Fibroblast of skin of left biceps (primary cell): ENCODE results near the gene RINL.
"Not testable (repeated sequence)": the region's sequence is repeated elsewhere in the genome, so short reads cannot be mapped to it uniquely, and the experiment has no call there.

Experiments used
- DNase-seq, 2 experiments: peaks; one replicate each; pipeline ENCODE4 v3.0.0-alpha.2; 2013; ENCODE audit warnings: low read depth in 2 of 2

RINL gene

DNA sequence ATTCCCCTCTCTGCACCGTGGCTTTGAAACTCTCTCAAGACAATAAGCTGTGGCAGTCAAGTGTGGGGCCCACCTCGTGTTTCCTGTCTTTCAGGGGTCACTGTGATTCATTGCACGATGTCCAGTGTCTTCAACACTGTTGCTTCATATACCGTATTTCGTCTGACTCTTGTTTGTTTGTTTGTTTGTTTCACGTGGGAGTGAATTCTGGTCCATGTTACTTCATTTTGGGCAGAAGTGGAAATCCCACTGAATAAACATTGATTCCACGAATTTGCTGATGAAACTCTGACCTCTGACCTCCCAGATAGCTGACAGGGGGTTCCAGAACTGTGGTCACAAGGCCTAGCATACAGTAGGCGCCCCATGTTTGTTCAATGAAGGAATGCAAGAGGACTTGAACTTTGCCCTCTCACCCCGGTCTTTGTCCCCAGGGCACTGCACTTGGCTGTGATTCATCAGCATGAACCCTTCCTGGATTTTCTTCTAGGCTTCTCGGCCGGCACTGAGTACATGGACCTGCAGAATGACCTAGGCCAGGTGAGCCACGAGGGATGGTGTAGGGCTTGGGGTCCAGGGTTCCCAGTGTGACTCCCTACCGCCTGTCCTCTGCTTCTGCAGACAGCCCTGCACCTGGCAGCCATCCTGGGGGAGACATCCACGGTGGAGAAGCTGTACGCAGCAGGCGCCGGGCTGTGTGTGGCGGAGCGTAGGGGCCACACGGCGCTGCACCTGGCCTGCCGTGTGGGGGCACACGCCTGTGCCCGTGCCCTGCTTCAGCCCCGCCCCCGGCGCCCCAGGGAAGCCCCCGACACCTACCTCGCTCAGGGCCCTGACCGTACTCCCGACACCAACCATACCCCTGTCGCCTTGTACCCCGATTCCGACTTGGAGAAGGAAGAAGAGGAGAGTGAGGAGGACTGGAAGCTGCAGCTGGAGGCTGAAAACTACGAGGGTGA, 26.8 kb upstream of the RINL start:
- no peak for DNase-seq

DNA sequence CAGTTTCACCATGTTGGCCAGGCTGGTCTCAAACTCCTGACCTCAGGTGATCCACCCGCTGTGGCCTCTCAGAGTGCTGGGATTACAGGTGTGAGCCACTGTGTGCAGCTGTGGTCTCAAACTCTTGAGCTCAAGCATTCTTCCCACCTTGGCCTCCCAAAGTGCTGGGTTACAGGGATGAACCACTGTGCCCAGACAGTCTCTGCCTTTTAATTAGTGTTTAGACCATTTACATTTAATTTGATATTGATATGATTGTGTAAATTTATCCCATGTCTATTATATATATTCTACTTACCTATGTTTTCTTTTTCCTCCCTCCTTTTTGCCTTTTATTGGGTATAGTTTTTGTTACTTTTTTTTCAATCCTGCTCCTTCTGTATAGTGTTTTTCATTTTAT, 23.6 kb upstream of the RINL start:
- no peak for DNase-seq

DNA sequence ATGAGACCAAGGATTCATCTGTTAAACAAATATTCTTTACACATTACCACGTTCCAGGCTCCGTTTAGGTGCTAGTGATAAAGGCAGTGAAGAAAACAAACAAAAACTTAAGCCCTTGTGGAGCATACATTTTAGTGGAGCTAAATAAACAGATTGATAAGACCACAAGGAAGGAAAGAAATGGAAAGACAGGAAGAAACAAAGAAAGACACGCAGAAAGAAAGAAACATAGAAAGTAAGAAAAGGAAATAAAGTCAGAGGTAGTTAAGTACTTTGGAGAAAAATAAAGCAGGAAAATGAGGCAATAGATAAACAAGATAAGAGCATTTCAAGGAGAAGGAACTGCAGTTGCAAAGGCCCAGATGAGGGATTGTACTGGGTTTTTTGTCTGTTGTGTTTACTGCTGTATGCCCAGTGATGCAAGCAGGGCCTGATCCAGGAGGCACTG, 22.7 kb upstream of the RINL start:
- no peak for DNase-seq

DNA sequence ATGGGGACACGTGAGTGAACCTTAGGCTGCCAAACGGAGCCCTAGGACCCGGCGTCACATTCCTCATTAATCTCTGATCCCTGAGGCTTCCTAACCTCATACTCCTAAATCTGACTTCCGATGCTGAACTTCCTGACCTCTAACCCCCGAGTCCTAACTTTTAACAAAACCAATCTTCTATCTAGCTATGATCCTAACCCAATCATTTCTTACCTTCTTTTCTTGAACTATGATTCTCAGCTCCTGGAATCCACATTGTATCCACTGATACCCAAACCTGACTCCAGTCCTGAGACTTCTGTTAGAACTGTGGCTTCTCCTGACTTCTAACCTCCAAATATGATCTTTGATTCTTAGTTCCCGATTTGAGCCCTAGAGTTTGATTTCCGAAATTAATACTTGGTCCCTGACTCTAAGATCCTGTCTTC, 22.1 kb upstream of the RINL start:
- no peak for DNase-seq

DNA sequence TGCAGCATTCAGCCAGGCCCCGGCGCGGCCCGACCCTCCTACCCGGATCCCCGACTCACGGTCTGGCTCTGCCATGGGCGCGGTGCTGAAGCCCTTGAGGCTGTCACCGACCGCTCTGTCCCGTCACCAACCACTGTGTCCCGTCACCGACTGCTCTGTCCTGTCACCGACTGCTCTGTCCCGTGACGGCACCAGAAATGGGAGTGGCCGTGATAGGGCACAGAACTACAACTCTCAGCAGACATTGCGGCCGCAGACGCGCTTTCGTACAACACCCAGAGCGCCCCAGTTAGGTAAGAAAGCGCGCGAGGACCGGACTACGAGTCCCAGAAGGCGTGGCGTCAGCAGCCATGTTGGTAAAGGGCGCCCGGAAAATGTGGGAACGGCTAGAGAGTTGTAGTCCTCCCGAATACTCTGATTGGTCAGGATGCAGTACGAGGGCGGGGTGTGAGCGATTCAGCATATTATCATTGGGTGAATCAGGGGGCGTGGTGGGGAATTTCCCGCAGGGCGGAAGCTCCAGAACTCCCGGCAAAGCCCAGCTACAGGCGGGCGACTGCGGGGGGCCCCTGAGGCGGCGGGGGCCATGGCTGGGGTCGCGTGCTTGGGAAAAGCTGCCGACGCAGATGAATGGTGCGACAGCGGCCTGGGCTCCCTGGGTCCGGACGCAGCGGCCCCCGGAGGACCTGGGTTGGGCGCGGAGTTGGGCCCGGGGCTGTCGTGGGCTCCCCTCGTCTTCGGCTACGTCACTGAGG, 21.5 kb upstream of the RINL start, which contains the start of the genes NFKBIB and SIRT2:
TSS of gene NFKBIB (plus strand) at position 523 of the 755 bp plus-strand sequence. CDS start at position 587, 64 bp downstream.
TSS of gene SIRT2 (minus strand) at position 172 of the 755 bp plus-strand sequence. CDS start at position 75, 97 bp downstream.
- peak; percentile 99 for DNase-seq

DNA sequence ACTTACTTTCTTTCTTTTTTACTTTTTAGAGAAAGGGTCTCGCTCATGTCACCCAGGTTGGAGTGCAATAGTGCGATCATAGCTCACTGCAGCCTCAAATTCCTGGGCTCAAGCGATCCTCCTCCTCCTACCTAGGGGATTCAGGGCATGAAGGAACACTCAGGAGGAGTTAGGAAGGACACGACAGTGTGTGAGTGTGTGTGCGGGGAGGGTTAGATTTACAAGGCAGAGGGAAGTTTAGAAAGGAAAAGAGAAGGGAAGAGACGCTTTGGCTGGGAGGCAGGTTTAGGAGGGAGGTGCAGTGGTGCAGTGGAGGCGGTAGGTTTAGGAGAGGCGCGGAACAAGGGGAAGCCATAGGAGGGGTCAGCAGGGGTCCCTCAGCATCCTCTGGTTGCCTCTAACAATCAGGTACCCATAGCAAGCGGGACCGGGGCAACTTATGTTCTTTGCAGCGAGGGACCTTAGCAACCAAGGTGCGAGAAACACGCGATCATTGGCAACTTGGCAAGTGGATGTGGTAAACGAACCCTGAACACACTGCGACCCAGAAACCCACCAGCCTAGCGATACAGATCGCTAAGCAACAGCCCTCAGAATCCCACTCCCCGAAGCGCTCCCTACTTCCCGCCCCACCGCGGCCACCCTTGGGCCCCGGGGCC, 20.8 kb upstream of the RINL start:
- no peak for DNase-seq

DNA sequence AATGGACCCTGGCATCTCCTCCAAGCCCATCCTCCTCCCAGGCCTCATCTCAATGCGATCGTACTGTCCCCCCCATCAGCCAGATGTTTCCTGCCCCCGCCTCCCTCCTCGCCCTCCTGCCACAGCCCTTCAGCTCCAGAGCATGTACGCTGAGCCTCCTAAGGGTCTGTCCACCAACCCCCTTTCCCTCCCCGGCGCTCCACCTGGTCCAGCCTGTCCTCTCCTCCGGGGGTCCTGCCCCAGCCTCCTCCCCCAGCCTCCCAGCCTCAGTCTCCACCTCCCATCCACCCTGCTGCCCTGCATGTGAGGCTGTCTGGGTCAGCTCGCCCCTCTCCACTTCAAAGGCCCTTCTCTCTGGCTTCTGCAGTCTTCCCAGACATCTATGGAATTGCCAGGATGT, 16.9 kb upstream of the RINL start:
- no peak for DNase-seq

DNA sequence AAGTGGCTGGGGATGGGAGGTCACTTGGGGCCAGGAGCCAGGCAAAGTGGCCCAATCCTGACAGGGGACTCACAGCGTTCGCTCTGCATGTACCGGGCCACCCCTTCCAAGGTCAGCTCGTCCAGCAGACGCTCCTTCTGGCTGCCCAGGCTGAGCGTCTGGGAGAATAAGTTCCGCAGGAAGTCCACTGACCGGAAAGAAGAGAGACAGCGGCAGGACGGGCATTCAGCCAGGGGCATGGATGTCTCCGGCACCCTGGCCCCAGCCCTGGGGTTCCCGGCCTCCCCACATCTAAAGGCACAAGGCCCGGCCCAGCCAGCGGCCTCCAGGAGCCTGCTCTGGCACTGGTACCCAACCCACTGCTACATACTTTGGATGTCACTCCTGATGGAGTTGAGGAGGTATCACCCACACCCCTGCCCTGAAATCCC, 15.3 kb upstream of the RINL start:
- DNase-seq, result no peak

DNA sequence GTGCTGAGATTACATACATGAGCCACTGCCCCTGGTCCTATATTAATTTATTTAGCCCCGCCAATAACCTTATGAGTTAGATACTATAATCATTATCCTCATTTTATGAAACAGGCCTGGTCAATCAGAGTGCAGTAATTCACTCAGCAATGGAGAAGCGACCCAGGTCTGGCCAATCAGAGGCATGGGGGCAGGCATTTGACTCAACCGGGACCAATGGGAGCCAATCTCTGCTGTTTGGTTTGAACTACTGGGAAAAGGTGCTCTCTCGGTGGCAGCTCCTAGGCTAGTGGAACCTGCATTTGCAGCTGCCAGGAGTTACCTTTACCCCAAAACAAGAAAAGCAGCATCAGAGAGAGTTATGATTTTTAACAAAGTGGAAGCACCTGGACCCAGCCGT, 14.8 kb upstream of the RINL start:
- DNase-seq, result no peak

DNA sequence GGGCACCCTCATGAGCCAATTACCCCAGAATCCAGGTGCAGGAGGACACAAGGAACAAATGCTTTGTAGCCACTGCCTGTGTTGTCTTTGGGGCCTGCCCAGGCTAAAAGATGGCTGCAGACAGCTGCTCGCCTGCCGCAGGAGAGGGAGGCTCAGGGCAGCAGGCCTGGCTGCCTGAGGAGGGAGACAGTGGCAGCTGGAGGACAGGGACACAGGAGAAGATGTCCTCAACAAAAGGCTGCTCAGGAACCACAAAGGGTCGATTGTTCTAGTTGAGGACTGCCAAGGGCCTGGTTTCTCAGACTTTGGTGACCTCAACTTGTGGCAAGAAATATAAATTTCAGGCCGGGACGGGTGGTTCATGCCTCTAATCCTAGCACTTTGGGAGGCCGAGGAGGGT, 13.7 kb upstream of the RINL start:
- DNase-seq, result no peak

DNA sequence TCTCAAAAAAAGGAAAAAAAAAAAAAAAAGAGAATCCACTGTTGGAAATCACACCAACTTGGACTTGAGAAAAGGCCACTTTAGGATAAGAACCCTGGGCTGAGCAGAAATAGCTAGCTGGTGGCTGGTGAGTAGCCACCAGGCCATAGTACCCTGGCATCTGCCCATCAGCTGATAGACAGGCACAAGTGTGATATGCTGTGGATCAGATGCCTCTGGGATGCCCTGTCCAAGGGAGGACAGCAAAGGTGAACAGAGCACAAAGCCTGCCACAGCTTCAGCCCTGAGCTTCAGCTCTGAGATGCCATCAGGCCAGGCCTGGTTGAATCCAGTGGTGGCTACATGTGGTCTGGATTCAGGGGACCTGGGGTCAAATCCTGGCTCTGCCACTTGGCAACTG, 12.6 kb upstream of the RINL start:
- DNase-seq, result no peak

DNA sequence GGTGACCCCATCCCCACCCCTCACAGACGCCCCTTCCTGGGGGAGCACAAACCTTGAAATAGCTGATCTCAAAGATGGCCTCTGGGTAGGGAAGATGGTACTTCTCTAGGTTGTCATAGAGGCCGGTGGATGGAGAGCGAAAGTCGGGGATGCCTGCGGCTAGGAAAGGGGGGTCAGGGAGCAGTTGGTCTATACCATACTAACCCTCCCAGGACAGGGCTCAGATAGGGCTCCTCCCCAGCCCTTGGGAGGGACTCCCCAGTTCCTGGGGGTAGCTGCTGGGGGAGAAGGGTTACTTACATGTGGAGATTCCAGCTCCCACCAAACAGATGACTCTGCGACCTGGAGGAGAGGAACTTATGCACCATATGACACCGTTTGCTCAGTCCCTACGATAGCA, 11.7 kb upstream of the RINL start:
- DNase-seq, result no peak

DNA sequence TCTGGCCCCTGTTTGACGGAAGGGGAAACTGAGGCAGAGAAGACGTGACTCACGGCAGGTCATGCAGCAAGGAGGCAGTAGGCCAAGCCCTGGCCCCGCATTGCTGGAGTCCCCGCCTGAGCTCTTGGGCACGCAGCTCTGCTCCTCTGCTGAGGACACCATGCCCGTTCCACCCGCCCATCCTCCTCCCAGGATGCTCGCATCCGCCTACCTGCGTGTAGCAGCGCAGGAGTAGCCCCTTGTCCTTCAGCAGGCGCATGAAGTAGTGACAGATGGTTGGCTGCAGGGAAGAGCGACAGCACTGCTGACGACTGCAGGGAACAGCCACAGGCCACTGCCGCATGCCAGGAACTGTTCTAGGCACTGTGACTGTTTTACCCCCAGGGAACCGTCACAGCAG, 10.8 kb upstream of the RINL start:
- DNase-seq, result no peak

DNA sequence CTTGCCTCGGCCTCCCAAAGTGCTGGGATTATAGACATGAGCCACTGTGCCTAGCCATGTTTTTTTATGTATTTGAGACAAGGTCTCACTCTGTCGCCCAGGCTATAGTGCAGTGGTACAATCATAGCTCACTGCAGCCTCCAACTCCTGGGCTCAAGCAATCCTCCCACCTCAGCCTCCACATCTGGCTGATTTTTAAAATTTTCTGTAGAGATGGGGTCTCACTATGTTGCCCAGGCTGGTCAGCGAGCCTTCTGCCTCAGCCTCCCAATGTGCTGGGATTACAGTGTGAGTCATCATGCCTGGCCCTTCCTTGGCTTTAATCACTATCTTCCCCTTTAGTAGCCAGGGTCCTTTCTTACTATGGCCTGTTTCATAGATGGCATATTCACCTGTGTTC, 6.6 kb upstream of the RINL start:
- not testable (repeated sequence) for DNase-seq

DNA sequence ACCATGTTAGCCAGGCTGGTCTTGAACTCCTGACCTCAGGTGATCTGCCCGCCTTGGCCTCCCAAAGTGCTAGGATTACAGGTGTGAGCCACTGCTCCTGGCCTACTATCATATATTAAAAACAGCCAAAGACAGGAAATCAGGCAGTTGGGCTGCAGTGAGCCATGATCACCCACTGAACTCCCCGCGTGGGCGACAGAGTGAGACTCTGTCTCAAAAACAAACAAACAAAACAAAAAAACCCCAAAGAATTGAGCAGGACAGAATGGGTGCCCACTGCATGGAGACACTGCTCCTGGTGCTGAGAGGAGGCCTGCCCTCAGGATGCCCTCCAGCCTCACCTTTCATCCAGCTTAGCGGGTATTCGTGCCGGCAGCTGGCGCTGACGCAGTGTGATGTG, 5.2 kb upstream of the RINL start:
- DNase-seq, result no peak

DNA sequence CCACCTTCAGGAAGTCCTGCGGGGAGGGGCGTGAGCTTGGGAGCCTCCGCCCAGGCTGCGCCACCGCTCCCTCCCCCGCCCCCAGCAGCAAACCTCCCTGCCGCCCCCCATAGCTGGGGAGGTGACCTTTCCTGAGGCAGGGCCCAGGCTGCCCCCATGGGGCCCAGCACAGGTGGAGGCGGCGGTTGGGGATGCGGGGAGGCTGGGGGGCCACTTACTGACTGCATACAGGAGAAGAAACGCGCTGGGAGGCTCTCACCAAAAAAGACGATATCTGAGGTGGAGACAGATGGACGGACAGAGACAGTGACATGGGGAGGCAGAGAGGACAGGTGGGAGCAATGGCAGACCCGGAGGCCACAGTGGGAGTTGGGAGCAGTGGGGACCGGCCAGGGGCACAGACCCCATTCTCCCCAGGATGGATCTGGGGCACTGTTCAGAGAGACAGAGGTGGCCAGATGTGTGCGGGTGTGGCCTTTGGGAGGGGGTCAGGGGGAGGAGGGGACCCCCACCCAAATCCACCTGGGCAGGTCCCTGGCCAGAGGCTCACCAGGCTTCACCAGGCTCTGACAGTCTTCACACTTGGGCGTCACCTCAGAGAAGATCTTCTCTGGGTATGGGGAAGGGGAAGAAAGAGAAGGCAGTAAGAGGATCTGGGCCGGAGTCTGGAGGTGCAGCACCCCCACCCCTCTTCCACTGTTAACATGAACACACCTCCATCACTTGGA, 3.0 kb upstream of the RINL start:
- DNase-seq, result no peak

DNA sequence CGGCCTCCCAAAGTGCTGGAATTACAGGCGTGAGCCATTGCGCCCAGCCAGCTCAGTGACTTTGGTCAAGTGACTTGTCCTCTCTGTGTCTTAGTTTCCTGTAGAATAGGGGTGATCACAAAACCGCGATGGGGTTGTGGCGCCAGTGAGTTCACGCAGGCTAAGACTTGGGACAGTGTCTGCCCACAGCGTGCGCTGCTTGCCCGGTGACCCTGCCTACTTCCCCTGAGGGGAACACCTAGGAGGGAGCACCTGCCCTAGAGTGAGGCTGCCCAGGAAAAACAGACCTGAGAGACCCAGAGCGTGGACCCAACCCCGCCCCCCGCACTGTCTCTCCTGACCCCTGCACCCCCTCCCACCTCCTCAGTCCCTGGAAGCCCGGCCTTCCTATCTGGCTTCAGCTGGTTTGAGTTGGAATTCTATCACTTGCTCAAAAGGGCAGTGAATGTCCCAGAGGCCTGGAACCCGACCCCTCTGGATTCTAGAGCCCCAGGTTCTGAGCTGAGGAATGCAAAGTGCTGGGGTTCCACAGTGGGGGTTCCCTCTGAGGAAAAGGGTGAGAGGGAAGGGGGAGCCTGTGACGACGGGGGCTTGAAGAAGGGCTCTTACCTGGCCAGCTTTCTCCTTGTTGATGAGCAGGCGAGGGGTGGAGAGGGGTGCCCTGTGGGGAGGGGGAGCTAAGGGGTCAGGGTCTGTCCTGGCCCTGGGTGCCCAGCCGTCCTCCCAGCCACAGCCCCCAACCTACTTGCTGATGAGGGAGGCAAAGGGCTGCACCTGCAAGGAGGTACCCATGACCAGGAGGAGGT, 2.2 kb upstream of the RINL start:
- DNase-seq, result no peak

DNA sequence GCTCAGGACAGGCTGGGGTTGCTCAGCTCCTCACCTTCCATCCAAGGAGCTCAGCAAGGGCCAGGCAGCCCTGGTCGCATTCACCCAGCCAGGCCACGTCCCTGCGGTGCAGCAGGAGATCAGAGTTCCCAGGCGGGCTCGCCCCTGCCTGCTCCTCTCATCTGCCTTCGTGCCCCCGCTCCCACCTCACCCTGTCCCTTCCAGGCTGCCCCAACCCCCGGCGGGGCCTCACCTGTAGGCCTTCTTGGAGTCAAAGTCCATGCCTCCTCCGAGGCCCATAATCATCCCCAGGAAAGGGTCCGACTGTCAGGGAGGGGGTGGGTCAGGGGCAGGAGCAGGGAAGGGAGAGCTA, 1.3 kb upstream of the RINL start:
- no peak for DNase-seq

DNA sequence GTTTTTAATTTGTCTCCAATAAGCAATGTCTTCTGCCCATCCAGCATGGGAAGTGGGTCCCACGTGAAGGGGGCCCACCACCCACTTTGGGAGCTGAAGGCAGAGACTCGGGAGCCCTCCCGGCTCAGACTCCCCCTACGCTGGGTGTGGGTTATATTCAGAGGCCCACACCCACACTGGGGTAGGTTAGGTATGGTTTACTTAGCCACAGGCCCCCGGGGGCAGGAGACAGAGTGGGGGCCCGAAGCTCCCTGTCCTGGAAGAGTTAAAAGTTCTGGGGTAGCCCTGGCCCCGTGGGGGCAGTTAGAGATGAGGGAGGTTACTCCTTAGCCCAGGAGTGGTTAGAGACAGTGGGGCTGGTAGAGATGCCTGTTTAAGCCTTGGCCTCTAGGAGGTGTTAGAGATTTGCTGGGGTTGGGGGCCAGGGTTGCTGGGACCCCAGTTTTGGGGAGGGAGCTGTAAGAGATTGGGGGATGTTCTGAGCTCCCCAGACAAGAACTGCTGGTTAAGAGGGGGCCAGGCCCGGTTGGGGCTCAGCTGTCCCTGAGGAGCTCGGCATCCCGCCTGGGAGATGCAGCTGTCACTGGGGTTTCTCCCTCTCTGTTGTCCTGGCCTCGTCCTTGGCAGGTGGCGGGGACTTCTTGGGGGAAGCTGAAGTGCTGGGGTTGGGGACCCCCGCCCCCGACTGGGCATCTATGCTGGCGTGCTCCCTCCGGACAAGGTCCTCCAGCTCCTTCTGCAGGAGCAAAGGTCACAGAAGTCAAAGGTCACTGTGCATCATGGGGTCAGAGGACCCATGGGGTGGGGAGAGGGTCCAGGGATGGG, 712 bp upstream of the RINL start:
- no peak for DNase-seq
